GM19351 (cell line): ENCODE measurements around the gene MCF2L.

Experiments used
- ATAC-seq: cut with Tn5 transposase; IDR thresholded peaks from one replicate; pipeline ENCODE4 v1.9.1; 2021; ENCODE audit warnings: mild to moderate bottlenecking, moderate library complexity; ENCODE audit not compliant: unreplicated experiment

Gene MCF2L

DNA sequence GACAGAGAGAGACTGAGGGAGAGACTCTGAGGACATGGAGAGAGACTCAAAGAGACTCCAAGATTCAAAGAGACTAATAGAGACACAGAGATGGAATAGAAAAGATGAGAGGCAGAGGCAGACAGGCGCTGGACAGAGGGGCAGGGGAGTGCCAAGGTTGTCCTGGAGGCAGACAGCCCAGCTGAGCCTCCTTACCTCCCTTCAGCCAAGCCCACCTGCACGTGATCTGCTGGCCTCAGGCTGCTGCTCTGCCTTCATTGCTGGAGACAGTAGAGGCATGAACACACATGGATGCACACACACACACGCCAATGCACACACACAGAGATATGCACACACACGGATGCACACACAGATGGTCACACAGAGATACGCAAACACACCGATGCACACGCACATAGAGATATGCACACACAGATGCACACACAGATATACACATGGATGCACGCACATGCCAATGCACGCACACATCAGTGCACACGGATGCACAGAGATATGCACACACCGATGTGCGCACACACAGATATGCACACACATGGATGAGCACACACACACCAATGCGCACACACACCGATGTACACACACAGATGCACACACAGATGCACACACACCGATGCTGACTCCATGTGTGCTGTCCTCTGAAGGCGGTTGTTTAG is 150.3 kb downstream of the MCF2L start:
- no peak for ATAC-seq

DNA sequence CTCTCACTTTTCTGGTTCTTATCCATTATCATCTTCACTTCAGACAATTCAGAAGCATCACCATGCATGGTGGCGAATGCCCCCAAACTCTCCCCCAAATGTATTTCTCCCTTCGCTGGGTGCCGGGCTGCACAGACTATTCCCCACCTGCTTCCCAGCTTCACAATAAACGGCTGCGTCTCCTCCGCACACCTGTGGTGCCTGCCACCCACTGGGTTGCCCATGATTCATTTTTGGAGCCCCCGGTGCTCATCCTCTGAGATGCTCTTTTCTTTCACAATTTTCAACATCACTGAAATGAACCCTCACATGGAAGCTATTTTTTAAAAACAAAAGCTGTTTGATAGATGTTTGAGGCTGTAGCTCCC is 150.8 kb downstream of the MCF2L start:
- no peak for ATAC-seq

- ATAC-seq: no peak
Observed at GRCh38 chr13:113120300-113121182, 151.5 kb downstream of the MCF2L start.

DNA sequence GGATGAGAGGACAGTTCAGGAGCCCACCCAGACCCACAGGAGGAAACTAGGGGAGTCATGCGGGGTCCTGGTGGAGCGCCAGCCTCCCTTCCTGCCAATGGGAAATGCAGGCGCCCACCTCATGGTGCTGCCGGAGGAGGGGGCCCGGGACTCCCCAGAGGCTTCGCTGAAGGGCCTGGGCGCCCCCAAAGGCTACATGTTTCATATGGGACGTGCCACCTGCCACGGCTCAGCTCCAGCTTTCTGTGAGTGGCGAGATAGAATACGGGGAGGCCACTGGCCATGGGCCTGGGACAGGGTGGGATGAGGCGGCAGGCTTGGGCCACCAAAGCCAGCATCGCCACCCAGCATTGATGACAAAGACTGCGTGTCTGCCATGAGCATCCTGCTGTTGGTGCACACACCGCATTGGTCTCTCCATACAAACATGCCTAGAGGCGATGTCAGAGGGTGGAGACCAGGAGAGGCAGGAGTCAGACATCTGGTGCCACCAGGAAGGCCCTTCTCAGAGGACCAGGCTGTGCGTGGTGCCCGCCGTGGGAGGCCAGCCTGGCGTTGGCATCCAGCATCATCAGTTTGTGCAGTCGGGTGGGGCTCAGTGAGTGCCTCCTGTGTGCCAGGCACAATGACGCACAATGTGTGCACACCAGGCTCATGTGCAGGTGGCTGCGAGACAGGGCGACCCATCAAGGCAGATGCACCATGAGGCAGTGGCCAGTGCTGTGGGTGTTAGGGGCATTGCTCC is 152.3 kb downstream of the MCF2L start:
- no peak for ATAC-seq

- ATAC-seq: no peak
Observed at GRCh38 chr13:113121928-113122471, 153.0 kb downstream of the MCF2L start.

- ATAC-seq: no peak
Observed at GRCh38 chr13:113122550-113123225, 153.7 kb downstream of the MCF2L start, which contains the start of gene F10. Gene F10, plus strand, starts transcription at chr13:113122799. Its CDS starts 57 bp downstream, at chr13:113122856.

- no peak for ATAC-seq
Observed at GRCh38 chr13:113123226-113124201, 154.5 kb downstream of the MCF2L start.

GRCh38 chr13:113124211-113124970 is 155.4 kb downstream of the MCF2L start:
- no peak for ATAC-seq

DNA sequence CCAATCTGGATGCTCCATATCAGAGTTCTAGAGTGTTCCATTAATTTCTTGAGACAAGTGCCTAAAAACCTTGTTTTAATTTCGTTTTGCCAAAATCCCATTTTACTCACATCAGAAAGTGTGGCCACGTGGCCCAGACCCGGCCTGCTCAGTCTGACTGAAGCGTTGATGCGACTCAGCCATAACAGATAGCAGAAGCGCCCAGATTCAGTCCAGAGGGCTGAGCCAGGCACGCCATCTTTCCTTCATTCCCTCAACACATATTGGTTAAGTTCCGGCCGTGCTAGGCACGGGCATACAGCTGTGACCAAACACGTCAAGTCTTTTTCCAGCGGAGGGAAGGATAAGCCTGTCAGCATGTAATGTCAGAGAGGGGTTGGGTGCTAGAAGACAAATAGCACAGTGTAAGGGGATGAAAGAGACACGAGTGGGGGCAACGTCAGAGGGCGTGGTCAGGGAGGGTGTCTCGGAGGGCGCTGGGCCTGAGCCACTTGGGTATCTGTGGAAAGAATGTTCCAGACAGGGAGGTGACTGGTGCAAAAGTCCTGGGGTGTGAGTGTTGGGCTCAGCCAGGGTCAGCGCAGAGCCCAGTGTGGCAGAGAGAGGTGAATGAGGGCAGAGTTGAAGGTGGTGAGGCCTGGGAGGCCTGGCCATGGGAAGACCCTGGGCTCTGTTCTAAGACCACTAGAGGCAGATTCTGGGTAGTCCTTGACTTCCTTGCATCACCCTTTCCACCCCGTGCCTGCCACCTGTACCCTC is 156.7 kb downstream of the MCF2L start:
- ATAC-seq: no peak

DNA sequence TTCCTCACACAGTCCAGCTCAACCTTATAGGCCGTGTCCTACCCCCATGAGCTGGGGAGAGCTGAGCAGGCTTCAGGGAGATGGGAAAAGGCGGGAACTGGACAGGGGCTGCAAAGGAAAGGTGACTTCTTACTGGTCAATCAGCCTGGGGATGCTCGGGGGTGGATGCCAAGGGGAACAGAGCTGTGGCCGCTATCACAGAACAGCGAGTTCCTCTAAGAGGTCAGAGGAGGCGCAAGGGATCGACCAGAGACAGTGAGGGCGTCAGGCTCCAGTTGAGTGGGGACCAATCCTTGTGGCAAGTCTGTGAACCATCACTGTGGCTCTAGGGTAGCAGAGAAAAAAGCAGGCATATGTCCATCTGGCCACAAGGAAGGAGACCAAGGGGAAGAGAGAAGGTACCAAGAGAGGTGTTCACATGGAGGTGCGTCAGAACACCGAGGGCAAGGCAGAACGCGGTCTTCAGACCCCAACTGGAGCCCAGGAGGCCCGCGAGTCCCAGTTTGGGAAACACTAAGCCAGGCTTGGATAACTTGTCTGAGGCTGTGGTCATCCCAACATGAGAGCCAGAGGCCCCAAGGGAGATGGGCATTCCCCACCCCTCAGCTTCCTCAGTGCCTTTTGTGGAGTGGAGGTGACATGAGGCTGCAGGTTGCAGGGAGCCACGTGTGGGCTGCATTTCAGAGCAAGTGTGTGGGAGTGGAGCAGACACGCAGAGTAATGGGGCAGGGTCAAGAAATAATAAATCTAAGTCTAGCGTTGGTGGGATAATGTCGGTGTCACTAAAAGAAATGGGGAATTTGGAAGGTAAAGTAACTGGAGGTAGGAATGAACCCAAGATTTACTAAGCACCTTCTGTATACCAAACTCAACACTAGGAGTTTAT is 157.5 kb downstream of the MCF2L start:
- ATAC-seq: no peak

GRCh38 chr13:113129480-113129879 is 160.5 kb downstream of the MCF2L start:
- ATAC-seq: no peak

DNA sequence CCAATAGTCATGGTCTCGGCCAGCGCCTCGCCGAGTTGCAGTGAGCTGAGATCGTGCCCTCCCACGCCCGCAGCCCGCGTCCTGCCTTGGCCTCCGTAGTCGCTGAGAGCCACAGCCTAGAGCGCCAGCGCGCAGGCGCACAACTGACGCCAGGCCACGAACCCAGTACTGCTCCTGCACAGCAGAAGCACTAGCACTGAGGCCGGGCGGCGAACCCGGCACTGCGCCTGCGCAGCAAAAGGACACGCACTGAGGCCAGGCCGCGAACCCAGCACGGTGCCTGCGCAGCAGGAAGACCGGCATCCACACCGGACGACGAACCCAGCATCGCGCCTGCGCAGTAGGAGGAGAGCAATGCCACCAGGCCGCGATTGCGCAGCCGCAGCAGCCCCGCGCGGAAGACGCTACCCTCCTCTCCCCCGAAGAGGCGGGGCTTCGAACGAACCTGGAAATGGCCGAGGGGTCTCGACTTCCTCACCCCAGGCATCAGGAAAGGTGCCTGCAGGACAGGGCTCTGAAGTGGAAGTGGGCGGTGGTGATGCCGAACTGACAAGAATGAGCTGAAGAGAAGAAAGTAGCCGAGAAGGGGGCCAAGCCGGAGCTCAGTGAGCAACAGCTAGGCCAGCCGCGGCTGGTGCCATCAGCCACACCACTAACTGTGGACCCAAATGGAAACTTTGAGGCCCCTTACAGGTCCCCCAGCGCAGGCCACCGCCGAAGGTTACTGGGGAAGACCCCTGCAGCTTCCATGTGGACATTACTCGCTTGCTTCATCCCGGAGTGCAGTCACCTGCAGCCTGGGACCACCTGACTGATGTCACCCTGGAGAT is 161.1 kb downstream of the MCF2L start:
- ATAC-seq: no peak

- no peak for ATAC-seq
Observed at GRCh38 chr13:113135281-113135760, 166.3 kb downstream of the MCF2L start.

DNA sequence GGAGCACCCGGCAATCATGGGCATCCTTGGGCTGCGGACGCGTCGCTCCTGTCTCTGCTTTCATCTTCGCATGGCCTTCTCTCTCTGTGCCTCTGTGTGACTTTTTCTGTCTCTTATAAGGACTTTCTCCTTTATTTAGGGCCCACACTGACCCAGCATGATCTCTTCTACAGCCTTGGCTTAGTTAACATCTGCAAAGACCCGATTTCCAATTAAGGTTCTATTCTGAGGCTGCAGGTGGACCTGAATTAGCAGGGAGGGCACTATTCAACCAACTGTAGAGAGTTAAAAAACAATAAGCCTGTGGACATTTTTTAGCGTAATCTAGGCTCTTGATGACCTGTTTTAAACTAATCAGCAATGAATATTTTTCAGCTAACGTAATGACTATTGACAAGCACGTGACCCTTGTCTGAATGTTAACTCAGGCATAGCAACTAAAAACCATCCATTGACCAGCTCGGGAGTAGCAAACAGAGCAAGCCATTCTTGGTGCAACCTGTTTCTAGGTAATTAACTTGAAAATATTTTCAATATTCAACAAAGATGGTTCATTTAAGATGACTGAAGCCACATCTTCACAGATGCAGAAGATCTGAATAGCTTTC is 168.8 kb downstream of the MCF2L start:
- no peak for ATAC-seq

- no peak for ATAC-seq
Observed at GRCh38 chr13:113138792-113139551, 170.0 kb downstream of the MCF2L start.
